Measurements from ENCODE around the gene TMEM123.

The TMEM123 gene, protein sequence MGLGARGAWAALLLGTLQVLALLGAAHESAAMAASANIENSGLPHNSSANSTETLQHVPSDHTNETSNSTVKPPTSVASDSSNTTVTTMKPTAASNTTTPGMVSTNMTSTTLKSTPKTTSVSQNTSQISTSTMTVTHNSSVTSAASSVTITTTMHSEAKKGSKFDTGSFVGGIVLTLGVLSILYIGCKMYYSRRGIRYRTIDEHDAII

DNA sequence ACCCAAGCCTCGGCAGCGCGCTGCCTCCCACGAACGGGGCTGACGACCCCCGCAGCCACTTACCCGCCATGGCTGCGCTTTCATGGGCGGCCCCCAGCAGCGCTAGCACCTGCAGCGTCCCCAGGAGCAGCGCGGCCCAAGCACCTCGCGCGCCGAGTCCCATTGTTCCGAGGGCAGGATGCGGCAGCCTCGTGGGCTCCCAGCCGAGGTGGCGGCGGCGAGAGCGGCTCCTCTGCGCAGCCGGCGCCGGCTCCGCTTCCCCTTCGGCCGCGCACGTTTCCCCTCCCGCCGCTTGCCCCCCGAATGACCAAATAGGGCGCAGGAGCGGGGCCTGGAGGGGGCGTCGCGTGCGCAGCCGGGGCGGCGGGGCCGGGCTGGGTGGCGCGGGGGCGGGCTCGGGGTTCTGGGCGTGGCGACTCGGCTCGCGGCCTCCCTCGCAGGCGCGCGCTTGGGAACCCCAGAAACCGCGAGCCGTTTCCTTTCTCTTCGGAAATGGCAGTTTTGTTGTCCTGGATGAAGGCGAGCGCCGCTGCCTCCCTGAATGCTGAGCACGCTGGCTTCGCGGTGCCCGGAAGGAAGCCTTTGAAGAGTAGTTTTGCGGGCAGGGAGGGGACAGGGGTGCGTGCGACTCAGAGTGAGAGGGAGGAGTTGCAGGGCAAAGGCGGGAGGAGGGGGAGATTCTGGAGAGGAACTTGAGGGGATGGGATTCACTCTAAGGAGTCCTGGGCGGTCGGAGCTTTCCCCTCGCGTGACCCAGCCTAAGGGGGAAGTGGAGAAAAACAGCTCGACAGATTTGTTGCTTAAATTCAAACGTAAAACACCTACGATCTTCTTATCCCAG is at the start of gene TMEM123:
TSS of gene TMEM123 (minus strand) at position 305 of the 841 bp plus-strand sequence. CDS start at position 163, 142 bp downstream.
- TF ChIP-seq TAF1 (IDR thresholded peaks at IDR 0.05; ENCODE audit: low read depth): peak; percentile 49; the same call in 1 of the 2 replicates
- TF ChIP-seq, protein P1, sequence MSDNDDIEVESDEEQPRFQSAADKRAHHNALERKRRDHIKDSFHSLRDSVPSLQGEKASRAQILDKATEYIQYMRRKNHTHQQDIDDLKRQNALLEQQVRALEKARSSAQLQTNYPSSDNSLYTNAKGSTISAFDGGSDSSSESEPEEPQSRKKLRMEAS (IDR thresholded peaks at IDR 0.05): peak; percentile 71; the same call in 1 of the 2 replicates
- no peak for TF ChIP-seq TEAD4 (IDR thresholded peaks at IDR 0.05)
- TF ChIP-seq ZBTB7A (IDR thresholded peaks at IDR 0.05; ENCODE audit: low read depth): no peak; the same call in none of the 2 replicates
- no peak for TF ChIP-seq FOXM1 (IDR thresholded peaks at IDR 0.05; ENCODE audit: borderline replicate concordance, low read depth)
- TF ChIP-seq, protein P2, sequence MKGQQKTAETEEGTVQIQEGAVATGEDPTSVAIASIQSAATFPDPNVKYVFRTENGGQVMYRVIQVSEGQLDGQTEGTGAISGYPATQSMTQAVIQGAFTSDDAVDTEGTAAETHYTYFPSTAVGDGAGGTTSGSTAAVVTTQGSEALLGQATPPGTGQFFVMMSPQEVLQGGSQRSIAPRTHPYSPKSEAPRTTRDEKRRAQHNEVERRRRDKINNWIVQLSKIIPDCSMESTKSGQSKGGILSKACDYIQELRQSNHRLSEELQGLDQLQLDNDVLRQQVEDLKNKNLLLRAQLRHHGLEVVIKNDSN (IDR thresholded peaks at IDR 0.05): no peak

DNA sequence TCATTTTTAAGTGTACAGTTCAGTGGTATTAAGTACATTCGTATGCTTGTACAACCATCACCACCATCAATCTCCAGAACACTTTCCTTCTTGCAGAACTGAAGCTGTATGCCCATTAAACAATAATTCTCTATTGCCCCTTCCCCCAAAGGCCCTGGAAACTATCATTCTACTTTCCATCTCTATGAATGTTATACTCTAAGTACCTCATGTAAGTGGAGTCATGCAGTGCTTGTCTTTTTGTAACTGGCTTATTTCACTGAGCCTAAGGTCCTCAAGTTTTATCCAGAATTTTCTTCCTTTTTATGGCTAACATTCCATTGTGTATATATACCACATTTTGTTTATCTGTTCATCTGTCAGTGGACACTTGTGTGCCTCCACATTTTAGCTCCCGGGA is 48.3 kb upstream of the TMEM123 start:
- TF ChIP-seq NFIC (IDR thresholded peaks at IDR 0.05) (no peak), EGR1 (IDR thresholded peaks at IDR 0.05) (no peak), CEBPB (IDR thresholded peaks at IDR 0.05) (no peak), CREB1 (IDR thresholded peaks at IDR 0.05; ENCODE audit: low read depth) (no peak), EP300 (IDR thresholded peaks at IDR 0.05; ENCODE audit: borderline replicate concordance) (no peak), FOXM1 (IDR thresholded peaks at IDR 0.05; ENCODE audit: borderline replicate concordance, low read depth) (no peak), TCF12 (IDR thresholded peaks at IDR 0.05; ENCODE audit: low read depth) (no peak), TEAD4 (IDR thresholded peaks at IDR 0.05) (no peak)
- TF ChIP-seq, protein P1 (IDR thresholded peaks at IDR 0.05): no peak
- TF ChIP-seq, protein P2 (IDR thresholded peaks at IDR 0.05): no peak

DNA sequence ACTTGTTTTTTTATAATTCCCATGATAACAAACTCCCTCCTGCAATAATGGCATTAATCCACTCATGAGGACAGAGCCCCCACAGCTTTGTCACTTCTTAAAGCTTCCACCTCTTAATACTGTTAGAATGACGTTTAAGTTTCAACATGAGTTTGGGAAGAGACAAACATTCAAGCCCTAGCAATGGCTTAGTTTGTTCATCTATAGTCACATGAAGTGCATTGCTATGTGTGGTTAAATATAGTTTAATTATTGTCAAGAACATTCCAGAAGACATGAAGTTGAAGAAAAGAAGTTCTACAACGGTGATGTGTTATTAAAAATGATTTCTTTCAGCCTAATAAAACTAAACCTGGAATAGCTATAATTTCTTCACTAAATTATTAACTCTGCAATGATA is 47.4 kb upstream of the TMEM123 start:
- TF ChIP-seq TAF1 (IDR thresholded peaks at IDR 0.05; ENCODE audit: low read depth) (no peak), CREB1 (IDR thresholded peaks at IDR 0.05; ENCODE audit: low read depth) (no peak), EGR1 (IDR thresholded peaks at IDR 0.05) (no peak), ZBTB7A (IDR thresholded peaks at IDR 0.05; ENCODE audit: low read depth) (no peak), TEAD4 (IDR thresholded peaks at IDR 0.05) (no peak), RAD21 (IDR thresholded peaks at IDR 0.05; ENCODE audit: low read depth) (no peak), TCF12 (IDR thresholded peaks at IDR 0.05; ENCODE audit: low read depth) (no peak)

DNA sequence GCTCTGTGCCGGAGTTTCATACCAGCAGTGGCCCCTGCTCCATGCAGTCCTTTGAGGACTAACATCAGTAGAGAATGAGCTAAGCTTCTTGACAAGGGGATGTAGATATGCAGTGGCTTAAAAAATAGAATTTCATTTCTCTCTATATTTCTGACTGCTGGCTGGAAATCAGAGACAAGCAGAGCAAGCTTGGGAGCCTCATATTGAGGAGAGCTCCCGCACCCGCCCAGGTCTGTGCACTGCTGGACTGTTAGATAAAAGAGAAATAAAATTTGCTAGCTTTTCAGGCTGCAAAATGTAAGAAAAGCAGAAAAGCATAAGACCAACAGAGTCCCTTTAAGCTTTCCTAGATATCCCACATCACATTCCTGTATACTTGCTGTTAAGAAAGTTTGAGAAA is 46.6 kb upstream of the TMEM123 start:
- TF ChIP-seq, protein P1 (IDR thresholded peaks at IDR 0.05): no peak
- TF ChIP-seq, protein P2 (IDR thresholded peaks at IDR 0.05): no peak
- TF ChIP-seq EGR1 (IDR thresholded peaks at IDR 0.05) (no peak), NFIC (IDR thresholded peaks at IDR 0.05) (no peak), TEAD4 (IDR thresholded peaks at IDR 0.05) (no peak), TCF12 (IDR thresholded peaks at IDR 0.05; ENCODE audit: low read depth) (no peak), EP300 (IDR thresholded peaks at IDR 0.05; ENCODE audit: borderline replicate concordance) (no peak), RAD21 (IDR thresholded peaks at IDR 0.05; ENCODE audit: low read depth) (no peak), FOXM1 (IDR thresholded peaks at IDR 0.05; ENCODE audit: borderline replicate concordance, low read depth) (no peak), YY1 (IDR thresholded peaks at IDR 0.05; ENCODE audit: low read depth) (no peak), TAF1 (IDR thresholded peaks at IDR 0.05; ENCODE audit: low read depth) (no peak), CEBPB (IDR thresholded peaks at IDR 0.05) (no peak), CREB1 (IDR thresholded peaks at IDR 0.05; ENCODE audit: low read depth) (no peak), ZBTB7A (IDR thresholded peaks at IDR 0.05; ENCODE audit: low read depth) (no peak)
- TF ChIP-seq, protein P3, sequence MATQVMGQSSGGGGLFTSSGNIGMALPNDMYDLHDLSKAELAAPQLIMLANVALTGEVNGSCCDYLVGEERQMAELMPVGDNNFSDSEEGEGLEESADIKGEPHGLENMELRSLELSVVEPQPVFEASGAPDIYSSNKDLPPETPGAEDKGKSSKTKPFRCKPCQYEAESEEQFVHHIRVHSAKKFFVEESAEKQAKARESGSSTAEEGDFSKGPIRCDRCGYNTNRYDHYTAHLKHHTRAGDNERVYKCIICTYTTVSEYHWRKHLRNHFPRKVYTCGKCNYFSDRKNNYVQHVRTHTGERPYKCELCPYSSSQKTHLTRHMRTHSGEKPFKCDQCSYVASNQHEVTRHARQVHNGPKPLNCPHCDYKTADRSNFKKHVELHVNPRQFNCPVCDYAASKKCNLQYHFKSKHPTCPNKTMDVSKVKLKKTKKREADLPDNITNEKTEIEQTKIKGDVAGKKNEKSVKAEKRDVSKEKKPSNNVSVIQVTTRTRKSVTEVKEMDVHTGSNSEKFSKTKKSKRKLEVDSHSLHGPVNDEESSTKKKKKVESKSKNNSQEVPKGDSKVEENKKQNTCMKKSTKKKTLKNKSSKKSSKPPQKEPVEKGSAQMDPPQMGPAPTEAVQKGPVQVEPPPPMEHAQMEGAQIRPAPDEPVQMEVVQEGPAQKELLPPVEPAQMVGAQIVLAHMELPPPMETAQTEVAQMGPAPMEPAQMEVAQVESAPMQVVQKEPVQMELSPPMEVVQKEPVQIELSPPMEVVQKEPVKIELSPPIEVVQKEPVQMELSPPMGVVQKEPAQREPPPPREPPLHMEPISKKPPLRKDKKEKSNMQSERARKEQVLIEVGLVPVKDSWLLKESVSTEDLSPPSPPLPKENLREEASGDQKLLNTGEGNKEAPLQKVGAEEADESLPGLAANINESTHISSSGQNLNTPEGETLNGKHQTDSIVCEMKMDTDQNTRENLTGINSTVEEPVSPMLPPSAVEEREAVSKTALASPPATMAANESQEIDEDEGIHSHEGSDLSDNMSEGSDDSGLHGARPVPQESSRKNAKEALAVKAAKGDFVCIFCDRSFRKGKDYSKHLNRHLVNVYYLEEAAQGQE (IDR thresholded peaks at IDR 0.05; ENCODE audit: low read depth): no peak

DNA sequence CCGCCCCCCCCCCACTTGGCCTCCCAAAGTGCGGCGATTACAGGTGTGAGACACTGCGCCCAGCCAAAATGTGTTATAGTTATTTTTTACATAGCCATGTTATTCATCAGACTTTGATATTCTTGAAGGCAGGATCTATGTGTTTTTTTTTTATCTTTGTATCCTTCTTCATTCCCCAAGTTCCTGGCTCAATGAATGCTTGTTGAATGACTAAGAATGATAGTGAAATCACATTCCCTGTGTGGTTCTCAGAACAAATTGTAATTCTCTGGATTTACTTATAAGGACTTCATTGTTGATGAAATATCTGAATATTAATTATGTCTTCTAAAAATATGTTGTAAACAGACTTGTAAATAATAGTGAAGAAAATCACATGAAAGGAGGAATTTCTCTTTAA is 44.5 kb upstream of the TMEM123 start:
- TF ChIP-seq, protein P1 (IDR thresholded peaks at IDR 0.05): no peak
- TF ChIP-seq RAD21 (IDR thresholded peaks at IDR 0.05; ENCODE audit: low read depth) (no peak), CREB1 (IDR thresholded peaks at IDR 0.05; ENCODE audit: low read depth) (no peak), EP300 (IDR thresholded peaks at IDR 0.05; ENCODE audit: borderline replicate concordance) (no peak)

Data from Ishikawa (cell line).